ENCODE measurements around the gene WDR41. TPM values are rescaled to one million over a fixed set of nuclear protein-coding genes. Genes with fewer than 3 reads are reported as not detected.

WDR41 gene
- total and polyA plus RNA-seq, 4 donors = 60.0 to 167 (median 86.0) TPM

DNA sequence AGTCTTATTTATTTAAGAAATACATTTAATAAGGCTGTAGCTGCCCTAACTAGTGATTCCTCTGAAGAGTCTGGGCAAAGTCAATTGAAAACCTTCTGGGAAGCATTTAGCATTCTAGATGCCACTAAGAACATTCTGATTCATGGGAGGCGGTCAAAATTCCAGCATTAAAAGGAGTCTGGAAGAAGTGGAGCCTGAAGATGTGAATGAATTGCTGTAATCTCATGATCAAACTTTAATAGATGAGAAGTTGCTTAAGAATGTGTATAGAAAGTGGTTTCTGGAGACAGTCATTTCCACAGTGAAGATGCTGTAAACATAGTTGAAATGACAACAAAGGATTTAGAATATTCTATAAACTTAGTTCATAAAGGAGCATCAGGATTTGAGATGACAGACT lies 61.4 kb downstream of the WDR41 start:
- no CpG with 5 or more reads among the region's 1 CpG for WGBS (ENCODE audit: insufficient coverage)
- Histone ChIP-seq H3K9me3 (ENCODE audit: control insufficient read depth, insufficient read depth, low read length) (no peaks in the 10 kb centered on the region), H3K27me3 (ENCODE audit: control insufficient read depth, insufficient read depth, low read length) (no peaks in the 10 kb centered on the region), H3K36me3 (ENCODE audit: control insufficient read depth, insufficient read depth, low read length) (peaks cover 6% of the 10 kb centered on the region), H3K4me3 (ENCODE audit: low read depth, low read length) (no peak overlapping the region), H3K4me1 (ENCODE audit: control insufficient read depth, insufficient read depth, low read length) (no peaks in the 10 kb centered on the region), H3K27ac (ENCODE audit: low read depth, low read length) (no peak overlapping the region)
- DNase-seq (ENCODE audit: low read depth in 4 of 6, low spot score in 6 of 6) = no peak

DNA sequence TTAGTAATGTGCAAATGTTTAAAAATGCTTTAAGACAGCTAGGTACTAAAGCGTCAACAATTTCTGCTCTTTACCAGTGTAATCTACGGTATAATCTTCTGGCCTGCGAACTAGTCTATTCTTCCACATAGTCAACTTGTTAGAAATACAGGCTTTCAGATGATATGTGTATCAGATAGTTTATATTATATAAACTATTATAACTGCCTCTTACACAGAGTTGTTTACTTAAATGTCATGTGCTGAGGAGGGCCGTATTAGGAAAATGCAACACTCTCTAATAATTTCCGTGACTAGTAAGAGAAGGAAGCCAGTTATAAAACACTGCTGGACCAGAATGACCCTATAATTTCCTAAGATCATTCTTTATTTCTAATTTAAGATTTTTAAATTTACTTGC lies 63.6 kb downstream of the WDR41 start:
- no peaks in the 10 kb centered on the region for H3K4me1 ChIP-seq (ENCODE audit: control insufficient read depth, insufficient read depth, low read length)
- peaks cover 11% of the 10 kb centered on the region for H3K36me3 ChIP-seq (ENCODE audit: control insufficient read depth, insufficient read depth, low read length)
- no peak for DNase-seq (ENCODE audit: low read depth in 4 of 6, low spot score in 6 of 6)
- no peak overlapping the region for H3K4me3 ChIP-seq (ENCODE audit: low read depth, low read length)
- no CpG with 5 or more reads among the region's 5 CpGs for whole genome bisulfite sequencing (ENCODE audit: insufficient coverage)
- H3K9me3 ChIP-seq (ENCODE audit: control insufficient read depth, insufficient read depth, low read length) = no peaks in the 10 kb centered on the region
- no peaks in the 10 kb centered on the region for H3K27me3 ChIP-seq (ENCODE audit: control insufficient read depth, insufficient read depth, low read length)
- no peak overlapping the region for H3K27ac ChIP-seq (ENCODE audit: low read depth, low read length)

DNA sequence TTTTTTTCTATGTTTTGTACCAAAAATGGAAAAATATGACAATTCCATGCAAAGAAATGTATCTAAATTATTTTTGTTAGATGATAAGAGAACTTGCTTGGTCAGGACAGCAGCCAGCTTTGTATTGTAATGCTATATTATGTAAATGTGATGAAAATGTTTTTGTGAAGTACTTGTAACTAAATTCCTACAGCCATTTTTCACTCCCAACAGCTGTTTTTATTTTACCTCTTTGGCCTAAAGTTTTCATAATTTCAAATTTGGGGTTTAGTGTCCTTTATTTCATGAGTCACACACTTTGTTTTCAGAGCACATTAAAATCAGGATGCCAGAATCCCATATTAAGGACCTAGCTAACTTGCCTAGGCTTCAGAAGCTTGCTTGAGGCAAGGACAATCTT lies 64.1 kb downstream of the WDR41 start:
- Histone ChIP-seq H3K27me3 (ENCODE audit: control insufficient read depth, insufficient read depth, low read length) (no peaks in the 10 kb centered on the region), H3K27ac (ENCODE audit: low read depth, low read length) (no peak overlapping the region), H3K36me3 (ENCODE audit: control insufficient read depth, insufficient read depth, low read length) (peaks cover 11% of the 10 kb centered on the region), H3K4me3 (ENCODE audit: low read depth, low read length) (no peak overlapping the region), H3K4me1 (ENCODE audit: control insufficient read depth, insufficient read depth, low read length) (no peaks in the 10 kb centered on the region), H3K9me3 (ENCODE audit: control insufficient read depth, insufficient read depth, low read length) (no peaks in the 10 kb centered on the region)
- no peak for DNase-seq (ENCODE audit: low read depth in 4 of 6, low spot score in 6 of 6)

DNA sequence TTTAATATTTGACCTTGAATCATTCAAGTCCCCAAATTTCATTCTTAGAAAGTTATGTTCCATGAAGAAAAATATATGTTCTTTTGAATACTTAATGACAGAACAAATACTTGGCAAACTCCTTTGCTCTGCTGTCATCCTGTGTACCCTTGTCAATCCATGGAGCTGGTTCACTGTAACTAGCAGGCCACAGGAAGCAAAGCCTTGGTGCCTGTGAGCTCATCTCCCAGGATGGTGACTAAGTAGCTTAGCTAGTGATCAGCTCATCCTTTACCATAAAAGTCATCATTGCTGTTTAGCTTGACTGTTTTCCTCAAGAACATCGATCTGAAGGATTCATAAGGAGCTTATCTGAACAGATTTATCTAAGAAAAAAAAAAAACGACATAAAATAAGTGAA lies 65.4 kb downstream of the WDR41 start:
- Histone ChIP-seq H3K4me3 (ENCODE audit: low read depth, low read length) (no peak overlapping the region), H3K27me3 (ENCODE audit: control insufficient read depth, insufficient read depth, low read length) (no peaks in the 10 kb centered on the region), H3K27ac (ENCODE audit: low read depth, low read length) (no peak overlapping the region), H3K4me1 (ENCODE audit: control insufficient read depth, insufficient read depth, low read length) (no peaks in the 10 kb centered on the region), H3K36me3 (ENCODE audit: control insufficient read depth, insufficient read depth, low read length) (peaks cover 11% of the 10 kb centered on the region), H3K9me3 (ENCODE audit: control insufficient read depth, insufficient read depth, low read length) (no peaks in the 10 kb centered on the region)
- 50% methylated on average over 1 of the region's 2 CpGs for WGBS (ENCODE audit: insufficient coverage)
- DNase-seq (ENCODE audit: low read depth in 4 of 6, low spot score in 6 of 6) = no peak

DNA sequence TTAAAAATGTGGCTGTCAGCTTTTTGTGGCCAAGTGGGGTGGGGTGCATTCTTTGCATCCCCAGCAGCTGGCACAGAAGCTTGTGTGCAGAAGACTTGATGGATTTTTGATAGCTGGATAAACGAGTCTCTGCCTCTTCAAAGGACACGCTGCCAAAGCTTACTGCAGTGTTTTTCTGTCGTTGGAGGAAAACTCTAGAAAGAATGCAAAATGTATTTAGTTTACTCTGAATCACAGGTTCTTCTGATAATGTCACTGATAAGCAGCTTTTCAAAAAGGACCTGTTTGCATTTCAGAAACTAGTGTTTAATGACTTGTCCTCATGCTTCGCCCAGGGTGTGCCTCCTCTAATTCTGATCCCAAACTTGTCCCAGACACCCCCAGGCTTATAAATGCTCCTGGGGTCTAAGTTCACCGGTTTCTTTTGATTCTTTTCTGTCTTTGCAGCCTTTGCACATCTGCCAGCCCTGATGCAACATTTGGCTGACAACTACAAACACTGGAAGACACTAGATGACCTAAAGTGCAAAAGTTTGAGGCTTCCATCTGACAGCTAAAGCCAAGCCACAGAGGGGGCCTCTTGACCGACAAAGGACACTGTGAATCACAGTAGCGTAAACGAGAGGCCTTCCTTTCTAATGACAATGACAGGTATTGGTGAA lies 66.0 kb downstream of the WDR41 start:
- peaks cover 11% of the 10 kb centered on the region for H3K36me3 ChIP-seq (ENCODE audit: control insufficient read depth, insufficient read depth, low read length)
- DNase-seq (ENCODE audit: low read depth in 4 of 6, low spot score in 6 of 6) = no peak
- H3K27ac ChIP-seq (ENCODE audit: low read depth, low read length) = no peak overlapping the region
- no peaks in the 10 kb centered on the region for H3K9me3 ChIP-seq (ENCODE audit: control insufficient read depth, insufficient read depth, low read length)
- H3K4me1 ChIP-seq (ENCODE audit: control insufficient read depth, insufficient read depth, low read length) = no peaks in the 10 kb centered on the region
- 67% methylated on average over 5 of the region's 8 CpGs for WGBS (ENCODE audit: insufficient coverage)
- no peaks in the 10 kb centered on the region for H3K27me3 ChIP-seq (ENCODE audit: control insufficient read depth, insufficient read depth, low read length)
- H3K4me3 ChIP-seq (ENCODE audit: low read depth, low read length) = no peak overlapping the region

DNA sequence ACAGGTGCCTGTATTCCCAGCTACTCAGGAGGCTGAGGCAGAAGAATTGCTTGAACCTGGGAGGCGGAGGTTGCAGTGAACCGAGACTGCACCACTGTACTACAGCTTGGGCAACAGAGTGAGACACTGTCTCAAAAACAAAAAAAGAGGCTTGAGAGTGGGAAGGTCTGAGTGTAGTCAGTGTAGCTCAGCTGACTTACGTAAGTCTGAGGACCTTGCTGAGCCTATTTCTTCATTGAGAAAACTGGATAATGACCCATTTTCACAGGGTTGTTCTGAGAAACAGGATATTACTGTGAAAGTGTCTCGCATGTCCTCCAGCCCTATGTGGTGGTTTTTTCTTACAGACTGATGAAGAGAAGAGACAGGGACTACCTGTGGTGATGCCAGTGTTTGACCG lies 66.7 kb downstream of the WDR41 start:
- Histone ChIP-seq H3K4me1 (ENCODE audit: control insufficient read depth, insufficient read depth, low read length) (no peaks in the 10 kb centered on the region), H3K27ac (ENCODE audit: low read depth, low read length) (no peak overlapping the region), H3K9me3 (ENCODE audit: control insufficient read depth, insufficient read depth, low read length) (no peaks in the 10 kb centered on the region), H3K4me3 (ENCODE audit: low read depth, low read length) (no peak overlapping the region), H3K36me3 (ENCODE audit: control insufficient read depth, insufficient read depth, low read length) (peaks cover 11% of the 10 kb centered on the region), H3K27me3 (ENCODE audit: control insufficient read depth, insufficient read depth, low read length) (no peaks in the 10 kb centered on the region)
- DNase-seq (ENCODE audit: low read depth in 4 of 6, low spot score in 6 of 6) = no peak
- 95% methylated on average over 3 of the region's 5 CpGs for WGBS (ENCODE audit: insufficient coverage)

DNA sequence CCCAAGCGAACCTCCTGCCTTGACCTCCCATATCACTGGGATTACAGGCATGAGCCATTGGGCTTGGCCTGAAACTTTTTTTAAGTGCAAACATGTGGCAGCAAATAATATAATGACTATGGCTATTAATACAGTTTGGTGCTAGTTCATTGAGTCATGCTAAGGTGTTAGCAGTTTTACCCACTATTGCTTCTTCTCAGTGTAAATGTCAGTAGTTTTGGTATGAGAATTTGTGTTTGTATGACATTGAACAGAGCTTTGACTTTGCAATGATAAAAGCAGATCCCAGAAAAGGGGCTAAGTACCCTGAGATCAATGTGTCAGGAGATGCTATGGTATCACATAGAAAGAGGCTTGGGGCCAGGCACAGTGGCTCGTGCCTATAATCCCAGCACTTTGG lies 67.2 kb downstream of the WDR41 start:
- no peaks in the 10 kb centered on the region for H3K9me3 ChIP-seq (ENCODE audit: control insufficient read depth, insufficient read depth, low read length)
- 100% methylated on average over 1 of the region's 2 CpGs for WGBS (ENCODE audit: insufficient coverage)
- no peak for DNase-seq (ENCODE audit: low read depth in 4 of 6, low spot score in 6 of 6)
- H3K36me3 ChIP-seq (ENCODE audit: control insufficient read depth, insufficient read depth, low read length) = peaks cover 11% of the 10 kb centered on the region
- H3K27ac ChIP-seq (ENCODE audit: low read depth, low read length) = no peak overlapping the region
- no peak overlapping the region for H3K4me3 ChIP-seq (ENCODE audit: low read depth, low read length)
- no peaks in the 10 kb centered on the region for H3K4me1 ChIP-seq (ENCODE audit: control insufficient read depth, insufficient read depth, low read length)
- no peaks in the 10 kb centered on the region for H3K27me3 ChIP-seq (ENCODE audit: control insufficient read depth, insufficient read depth, low read length)

DNA sequence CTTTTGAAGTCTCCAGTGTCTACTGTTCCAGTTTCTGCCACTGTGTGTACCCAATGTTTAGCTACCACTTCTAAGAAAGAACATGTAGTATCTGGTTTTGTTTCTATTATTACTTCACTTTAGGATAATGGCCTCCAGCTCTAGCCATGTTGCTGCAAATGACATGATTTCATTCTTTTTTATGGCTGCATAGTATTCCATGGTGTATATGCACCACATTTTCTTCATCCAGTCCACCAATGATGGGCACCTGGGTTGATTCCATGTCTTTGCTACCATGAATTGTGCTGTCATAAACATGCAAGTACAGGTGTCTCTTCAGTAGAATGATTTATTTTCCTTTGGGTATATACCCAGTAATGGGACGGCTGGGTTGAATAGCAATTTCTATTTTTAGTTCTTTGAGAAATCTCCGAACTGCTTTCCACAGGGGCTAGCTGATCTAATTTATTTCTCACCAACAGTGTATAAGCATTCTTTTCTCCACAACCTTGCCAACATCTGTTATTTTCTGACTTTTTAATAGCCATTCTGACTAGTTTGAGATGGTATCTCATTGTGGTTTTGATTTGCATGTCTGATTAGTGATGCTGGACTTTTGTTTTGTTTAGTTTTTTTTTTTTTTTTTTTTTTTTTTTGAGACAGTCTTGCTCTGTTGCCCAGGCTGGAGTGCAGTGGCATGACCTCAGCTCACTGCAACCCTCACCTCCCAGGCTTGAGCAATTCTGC lies 68.9 kb downstream of the WDR41 start:
- Histone ChIP-seq H3K27me3 (ENCODE audit: control insufficient read depth, insufficient read depth, low read length) (no peaks in the 10 kb centered on the region), H3K27ac (ENCODE audit: low read depth, low read length) (no peak overlapping the region), H3K9me3 (ENCODE audit: control insufficient read depth, insufficient read depth, low read length) (no peaks in the 10 kb centered on the region), H3K4me3 (ENCODE audit: low read depth, low read length) (no peak overlapping the region), H3K36me3 (ENCODE audit: control insufficient read depth, insufficient read depth, low read length) (peaks cover 11% of the 10 kb centered on the region), H3K4me1 (ENCODE audit: control insufficient read depth, insufficient read depth, low read length) (no peaks in the 10 kb centered on the region)
- WGBS (ENCODE audit: insufficient coverage) = no CpG with 5 or more reads among the region's 2 CpGs
- no peak for DNase-seq (ENCODE audit: low read depth in 4 of 6, low spot score in 6 of 6)

DNA sequence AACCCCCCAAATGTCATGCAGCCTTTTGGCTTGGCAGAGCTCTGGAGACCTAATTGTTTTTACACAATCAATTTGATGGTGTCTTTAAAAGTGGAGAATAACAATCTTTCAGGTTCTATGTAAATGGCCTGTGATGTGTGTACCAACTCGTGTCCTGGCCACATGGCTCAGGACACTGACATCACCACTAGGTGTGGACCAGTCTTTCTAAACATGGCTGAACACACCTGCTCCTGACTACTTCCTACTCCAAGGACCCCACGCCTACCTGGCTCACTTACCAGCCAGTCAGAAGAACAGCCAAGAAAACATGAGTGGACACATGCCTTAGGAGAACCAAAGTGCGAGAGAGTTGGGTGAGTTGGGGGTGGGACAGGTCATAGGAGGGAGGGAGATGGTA lies 71.2 kb downstream of the WDR41 start:
- DNase-seq (ENCODE audit: low read depth in 4 of 6, low spot score in 6 of 6) = no peak
- H3K27me3 ChIP-seq (ENCODE audit: control insufficient read depth, insufficient read depth, low read length) = no peaks in the 10 kb centered on the region
- WGBS (ENCODE audit: insufficient coverage) = 44% methylated on average over 2 of the region's 3 CpGs
- H3K4me1 ChIP-seq (ENCODE audit: control insufficient read depth, insufficient read depth, low read length) = peaks cover 3% of the 10 kb centered on the region
- no peak overlapping the region for H3K4me3 ChIP-seq (ENCODE audit: low read depth, low read length)
- H3K36me3 ChIP-seq (ENCODE audit: control insufficient read depth, insufficient read depth, low read length) = peaks cover 11% of the 10 kb centered on the region
- H3K9me3 ChIP-seq (ENCODE audit: control insufficient read depth, insufficient read depth, low read length) = no peaks in the 10 kb centered on the region
- no peak overlapping the region for H3K27ac ChIP-seq (ENCODE audit: low read depth, low read length)

Measured in spinal cord (tissue), 10 donors.